Measurements from ENCODE around the gene IFT20. TPM values are rescaled to one million over a fixed set of nuclear protein-coding genes. Genes with fewer than 3 reads are reported as not detected.

IFT20 gene
- total RNA-seq, 2 experiments from 2014 or later, result 16.3 to 23.9 TPM

DNA sequence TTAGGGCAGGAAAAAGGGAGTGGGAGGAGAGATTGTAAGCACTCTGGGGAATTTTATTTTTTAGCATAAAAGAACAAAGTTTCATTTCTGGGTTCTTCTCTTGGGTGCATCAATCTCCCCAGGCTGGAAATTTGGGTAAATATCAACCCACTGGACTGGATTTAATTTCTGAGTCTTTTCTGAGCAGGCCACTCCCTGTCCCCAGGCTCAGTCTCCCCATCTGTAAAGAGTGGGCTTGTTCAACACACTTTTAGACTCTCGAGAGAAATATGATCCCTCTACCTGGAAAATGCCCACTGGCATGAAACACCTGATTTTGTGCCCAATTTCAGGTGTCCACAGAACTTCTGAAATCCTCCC is 35.5 kb upstream of the IFT20 start:
- TF ChIP-seq, protein P1, sequence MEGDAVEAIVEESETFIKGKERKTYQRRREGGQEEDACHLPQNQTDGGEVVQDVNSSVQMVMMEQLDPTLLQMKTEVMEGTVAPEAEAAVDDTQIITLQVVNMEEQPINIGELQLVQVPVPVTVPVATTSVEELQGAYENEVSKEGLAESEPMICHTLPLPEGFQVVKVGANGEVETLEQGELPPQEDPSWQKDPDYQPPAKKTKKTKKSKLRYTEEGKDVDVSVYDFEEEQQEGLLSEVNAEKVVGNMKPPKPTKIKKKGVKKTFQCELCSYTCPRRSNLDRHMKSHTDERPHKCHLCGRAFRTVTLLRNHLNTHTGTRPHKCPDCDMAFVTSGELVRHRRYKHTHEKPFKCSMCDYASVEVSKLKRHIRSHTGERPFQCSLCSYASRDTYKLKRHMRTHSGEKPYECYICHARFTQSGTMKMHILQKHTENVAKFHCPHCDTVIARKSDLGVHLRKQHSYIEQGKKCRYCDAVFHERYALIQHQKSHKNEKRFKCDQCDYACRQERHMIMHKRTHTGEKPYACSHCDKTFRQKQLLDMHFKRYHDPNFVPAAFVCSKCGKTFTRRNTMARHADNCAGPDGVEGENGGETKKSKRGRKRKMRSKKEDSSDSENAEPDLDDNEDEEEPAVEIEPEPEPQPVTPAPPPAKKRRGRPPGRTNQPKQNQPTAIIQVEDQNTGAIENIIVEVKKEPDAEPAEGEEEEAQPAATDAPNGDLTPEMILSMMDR (conservative IDR thresholded peaks at IDR 0.05; ENCODE audit: low read length), result no peak
- no peak for TF ChIP-seq EZH2phosphoT487 (IDR thresholded peaks at IDR 0.05; ENCODE audit: borderline replicate concordance, low read depth, low read length)

GRCh38 chr17:28370035-28370743 is 34.9 kb upstream of the IFT20 start, which contains the start of gene VTN:
Gene VTN, minus strand, starts transcription at chr17:28370307. Its CDS starts 104 bp downstream, at chr17:28370203.
- CTCF ChIA-PET (ENCODE audit: unreplicated experiment), result no interaction called here
- H3K4me2 ChIP-seq (ENCODE audit: low read length), result peak within 1 kb of the TSS; percentile 91

More for the DNA sequence above, 35.5 kb upstream of the IFT20 start:
- POLR2A ChIA-PET, result interaction anchor here (0.6 to 2.7 kb wide), 2 partner anchors 9 to 13 kb away, joined by 3 to 11 read pairs; partner anchors contain the start of gene POLDIP2
- CTCF ChIA-PET (ENCODE audit: unreplicated experiment), result no interaction called here
- intact Hi-C loops (cut with micrococcal nuclease; ENCODE audit: unreplicated experiment), result loop anchor here (1.0 to 2.0 kb wide), 2 partner anchors 13 to 36 kb away; partner anchors contain the start of genes IFT20, POLDIP2 and TNFAIP1
- BruUV-seq (replicated peaks), result no TSS peak
- no peak for DNase-seq (ENCODE audit: low spot score)
- Histone ChIP-seq H3K4me2 (ENCODE audit: low read length) (peak overlapping the region; percentile 91), H3K36me3 (ENCODE audit: insufficient read depth, low read length) (no peaks in the 10 kb centered on the region), H3K79me2 (ENCODE audit: insufficient read depth, low read depth, low read length) (no peaks in the 10 kb centered on the region), H4K20me1 (ENCODE audit: insufficient read depth, low read length) (no peaks in the 10 kb centered on the region), H3K27ac (ENCODE audit: low read depth, low read length, poor library complexity, severe bottlenecking) (peak overlapping the region; percentile 32), H3K4me1 (ENCODE audit: insufficient read depth, low read length, poor library complexity, severe bottlenecking) (peaks cover 20% of the 10 kb centered on the region), H3K4me3 (ENCODE audit: low read depth, low read length, poor library complexity, severe bottlenecking) (peak overlapping the region; percentile 80), H2AFZ (ENCODE audit: low read length) (peak overlapping the region; percentile 65; the same call in 1 of the 2 replicates), H3K9me2 (ENCODE audit: insufficient read depth, low read length) (no peaks in the 10 kb centered on the region), H3K9me3 (ENCODE audit: low read length) (no peaks in the 10 kb centered on the region)

More at GRCh38 chr17:28370035-28370743, 34.9 kb upstream of the IFT20 start, which contains the start of gene VTN:
- Histone ChIP-seq H3K9me3 (ENCODE audit: low read length) (no peaks in the 10 kb centered on the region), H3K27ac (ENCODE audit: low read depth, low read length, poor library complexity, severe bottlenecking) (peak within 1 kb of the TSS; percentile 32), H3K36me3 (ENCODE audit: insufficient read depth, low read length) (no peaks in the 10 kb centered on the region), H3K4me3 (ENCODE audit: low read depth, low read length, poor library complexity, severe bottlenecking) (peak within 1 kb of the TSS; percentile 80), H2AFZ (ENCODE audit: low read length) (peak within 1 kb of the TSS; percentile 65; the same call in 1 of the 2 replicates), H3K9me2 (ENCODE audit: insufficient read depth, low read length) (no peaks in the 10 kb centered on the region), H4K20me1 (ENCODE audit: insufficient read depth, low read length) (no peaks in the 10 kb centered on the region), H3K4me1 (ENCODE audit: insufficient read depth, low read length, poor library complexity, severe bottlenecking) (peaks cover 20% of the 10 kb centered on the region), H3K79me2 (ENCODE audit: insufficient read depth, low read depth, low read length) (no peaks in the 10 kb centered on the region)
- no TSS peak for BruUV-seq (replicated peaks)
- POLR2A ChIA-PET, result interaction anchor here (0.6 to 2.7 kb wide), 2 partner anchors 9 to 13 kb away, joined by 3 to 11 read pairs; partner anchors contain the start of gene POLDIP2
- intact Hi-C loops (cut with micrococcal nuclease; ENCODE audit: unreplicated experiment), result loop anchor here (2.0 kb wide), 1 partner anchor 35 kb away; the partner anchor contains the start of genes IFT20 and TNFAIP1
- no peak for TF ChIP-seq EZH2phosphoT487 (IDR thresholded peaks at IDR 0.05; ENCODE audit: borderline replicate concordance, low read depth, low read length)
- TF ChIP-seq, protein P1 (conservative IDR thresholded peaks at IDR 0.05; ENCODE audit: low read length), result no peak
- DNase-seq (ENCODE audit: low spot score), result no peak

Measured in OCI-LY7 (cell line).